Neural progenitor cell (in vitro differentiated cells): Measurements from ENCODE around the gene SVBP. TPM values are rescaled to one million over a fixed set of nuclear protein-coding genes. Genes with fewer than 3 reads are reported as not detected.

ENCODE experiments used
- DNase-seq: peaks from one replicate; pipeline ENCODE4 v3.0.0-alpha.2; 2016; ENCODE audit warnings: low spot score
- H2AFZ ChIP-seq: fragments of 200-600 bp; sonication (generic); replicated peaks from 2 replicates; pipeline ENCODE4 v1.6.1; 2016; ENCODE audit warnings: antibody characterized with exemption
- H3F3A ChIP-seq: fragments of 200-600 bp; sonication (generic); 2 replicates; pipeline ENCODE4 v1.6.1; 2016; ENCODE audit warnings: antibody characterized with exemption, low read depth
- H3K27ac ChIP-seq: fragments of 200-600 bp; sonication (generic); 2 replicates; pipeline ENCODE4 v1.5.1; 2016; ENCODE audit warnings: mild to moderate bottlenecking
- H3K27me3 ChIP-seq: fragments of 200-600 bp; sonication (generic); 2 replicates; pipeline ENCODE4 v1.6.1; 2016; ENCODE audit warnings: mild to moderate bottlenecking, moderate library complexity
- H3K36me3 ChIP-seq: fragments of 200-600 bp; sonication (generic); 2 replicates; pipeline ENCODE4 v1.5.1; 2016
- H3K4me1 ChIP-seq: fragments of 200-600 bp; sonication (generic); 2 replicates; pipeline ENCODE4 v1.6.1; 2016; ENCODE audit warnings: mixed run types
- H3K4me2 ChIP-seq: fragments of 200-600 bp; sonication (generic); 2 replicates; pipeline ENCODE4 v1.6.1; 2016
- H3K4me3 ChIP-seq: fragments of 200-600 bp; sonication (generic); 2 replicates; pipeline ENCODE4 v1.5.1; 2016
- H3K79me2 ChIP-seq: fragments of 200-600 bp; sonication (generic); 2 replicates; pipeline ENCODE4 v1.6.1; 2016; ENCODE audit warnings: low read depth
- H3K9ac ChIP-seq: fragments of 200-600 bp; sonication (generic); 2 replicates; pipeline ENCODE4 v1.6.1; 2016
- H3K9me3 ChIP-seq: fragments of 200-600 bp; sonication (generic); 2 replicates; pipeline ENCODE4 v1.5.1; 2016; ENCODE audit warnings: low read depth
- H4K20me1 ChIP-seq: fragments of 200-600 bp; sonication (generic); 2 replicates; pipeline ENCODE4 v1.6.1; 2016; ENCODE audit warnings: low read depth
- H3K27ac Mint-ChIP-seq: 3 replicates; pipeline ENCODE4 v1.8.0; 2021; ENCODE audit warnings: mixed read lengths
- H3K27me3 Mint-ChIP-seq: 2 replicates; pipeline ENCODE4 v1.8.0; 2022; ENCODE audit warnings: low read depth, mild to moderate bottlenecking, inconsistent platforms, moderate library complexity, mixed read lengths; ENCODE audit not compliant: insufficient read depth
- H3K36me3 Mint-ChIP-seq: 3 replicates; pipeline ENCODE4 v1.8.0; 2021; ENCODE audit warnings: mixed read lengths
- H3K4me1 Mint-ChIP-seq: 3 replicates; pipeline ENCODE4 v1.8.0; 2021; ENCODE audit warnings: mixed read lengths
- H3K4me3 Mint-ChIP-seq: 3 replicates; pipeline ENCODE4 v1.8.0; 2021; ENCODE audit warnings: mild to moderate bottlenecking, moderate library complexity, mixed read lengths
- H3K9me3 Mint-ChIP-seq: 3 replicates; pipeline ENCODE4 v1.8.0; 2020; ENCODE audit warnings: mixed read lengths
- CTCF ChIP-seq: fragments of 200-600 bp; sonication (generic); IDR thresholded peaks from 2 replicates; pipeline ENCODE4 v1.5.1; 2017; ENCODE audit warnings: antibody characterized with exemption, mild to moderate bottlenecking
- EZH2 ChIP-seq: fragments of 200-600 bp; sonication (generic); IDR thresholded peaks from 2 replicates; pipeline ENCODE4 v1.6.1; 2017; ENCODE audit warnings: antibody characterized with exemption, mild to moderate bottlenecking, moderate library complexity
- EZH2phosphoT487 ChIP-seq: fragments of 200-600 bp; sonication (generic); IDR thresholded peaks from 2 replicates; pipeline ENCODE4 v1.6.1; 2017; ENCODE audit warnings: antibody characterized with exemption
- total RNA-seq: library from RNA; depleted of rRNA; stranded (reverse); fragments of >200 nt; gene quantifications from 2 replicates; pipeline ENCODE4 v1.2.3, GENCODE V29; 2015; ENCODE audit warnings: low replicate concordance

Gene SVBP
- total RNA-seq, 1 donor from 2014 or later = 103 TPM

- H3K27me3 ChIP-seq = no peaks in the 10 kb centered on the region
- DNase-seq = no peak
- H3K9ac ChIP-seq = no peak overlapping the region
- Mint-ChIP-seq H3K4me3 (no peak overlapping the region), H3K27me3 (peaks cover 4% of the 10 kb centered on the region), H3K4me1 (no peaks in the 10 kb centered on the region), H3K9me3 (no peaks in the 10 kb centered on the region), H3K27ac (no peak overlapping the region), H3K36me3 (peaks cover 30% of the 10 kb centered on the region)
- no peak overlapping the region for H3K4me2 ChIP-seq
- no peak overlapping the region for H3K27ac ChIP-seq
- no peaks in the 10 kb centered on the region for H3K4me1 ChIP-seq
- H3K79me2 ChIP-seq = no peaks in the 10 kb centered on the region
- H2AFZ ChIP-seq = no peak overlapping the region
- H3K9me3 ChIP-seq = no peaks in the 10 kb centered on the region
- TF ChIP-seq EZH2phosphoT487 (no peak), CTCF (no peak), EZH2 (no peak)
- no peaks in the 10 kb centered on the region for H3K36me3 ChIP-seq
- no peak overlapping the region for H3K4me3 ChIP-seq
- no peaks in the 10 kb centered on the region for H4K20me1 ChIP-seq
- no peaks in the 10 kb centered on the region for H3F3A ChIP-seq
These were observed 34.1 kb downstream of the SVBP start for GRCh38 chr1:42783092-42783491.

- H3K27me3 ChIP-seq = no peaks in the 10 kb centered on the region
- H3K9me3 ChIP-seq = no peaks in the 10 kb centered on the region
- no peak overlapping the region for H3K4me3 Mint-ChIP-seq
- H4K20me1 ChIP-seq = peaks cover 6% of the 10 kb centered on the region
- no peaks in the 10 kb centered on the region for H3K79me2 ChIP-seq
- no peak for DNase-seq
- no peaks in the 10 kb centered on the region for H3K36me3 ChIP-seq
- no peak overlapping the region for H3K4me3 ChIP-seq
- no peaks in the 10 kb centered on the region for H3K9me3 Mint-ChIP-seq
- peaks cover 36% of the 10 kb centered on the region for H3K36me3 Mint-ChIP-seq
- no peak overlapping the region for H3K27ac Mint-ChIP-seq
- H2AFZ ChIP-seq = no peak overlapping the region
- H3K4me1 Mint-ChIP-seq = no peaks in the 10 kb centered on the region
- H3K9ac ChIP-seq = no peak overlapping the region
- H3K4me2 ChIP-seq = no peak overlapping the region
- no peaks in the 10 kb centered on the region for H3K4me1 ChIP-seq
- H3K27me3 Mint-ChIP-seq = no peaks in the 10 kb centered on the region
- no peak overlapping the region for H3K27ac ChIP-seq
- peaks cover 4% of the 10 kb centered on the region for H3F3A ChIP-seq
- TF ChIP-seq EZH2 (no peak), CTCF (no peak), EZH2phosphoT487 (no peak)
These were observed 37.0 kb downstream of the SVBP start for GRCh38 chr1:42780176-42780575.

- no peak overlapping the region for H2AFZ ChIP-seq
- TF ChIP-seq EZH2 (no peak), CTCF (no peak), EZH2phosphoT487 (no peak)
These were observed 37.5 kb downstream of the SVBP start for GRCh38 chr1:42779725-42780124.

More at GRCh38 chr1:42779725-42780124, 37.5 kb downstream of the SVBP start:
- H3K4me1 ChIP-seq = no peaks in the 10 kb centered on the region
- no peak overlapping the region for H3K9ac ChIP-seq
- no peak overlapping the region for H3K4me3 ChIP-seq
- no peaks in the 10 kb centered on the region for H3K36me3 ChIP-seq
- no peaks in the 10 kb centered on the region for H3K9me3 ChIP-seq
- DNase-seq = no peak
- Mint-ChIP-seq H3K36me3 (peaks cover 40% of the 10 kb centered on the region), H3K27ac (no peak overlapping the region), H3K27me3 (no peaks in the 10 kb centered on the region), H3K4me1 (no peaks in the 10 kb centered on the region), H3K9me3 (no peaks in the 10 kb centered on the region), H3K4me3 (no peak overlapping the region)
- H3F3A ChIP-seq = peaks cover 4% of the 10 kb centered on the region
- peaks cover 6% of the 10 kb centered on the region for H4K20me1 ChIP-seq
- no peaks in the 10 kb centered on the region for H3K27me3 ChIP-seq
- H3K27ac ChIP-seq = no peak overlapping the region
- no peak overlapping the region for H3K4me2 ChIP-seq
- no peaks in the 10 kb centered on the region for H3K79me2 ChIP-seq
